Stimulated activated CD4-positive, alpha-beta T cell treated with anti-CD3 and anti-CD28 coated beads, Interleukin-2, amount 100 ng/mL, for 4 hours (primary cell): Measurements from ENCODE around the gene TEX19.

Experiments
- DNase-seq: peaks from one replicate; pipeline ENCODE4 v3.0.0-alpha.2; 2020; ENCODE audit warnings: low read depth

Gene TEX19, protein sequence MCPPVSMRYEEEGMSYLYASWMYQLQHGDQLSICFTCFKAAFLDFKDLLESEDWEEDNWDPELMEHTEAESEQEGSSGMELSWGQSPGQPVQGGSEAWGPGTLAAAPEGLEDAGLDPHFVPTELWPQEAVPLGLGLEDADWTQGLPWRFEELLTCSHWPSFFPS

DNA sequence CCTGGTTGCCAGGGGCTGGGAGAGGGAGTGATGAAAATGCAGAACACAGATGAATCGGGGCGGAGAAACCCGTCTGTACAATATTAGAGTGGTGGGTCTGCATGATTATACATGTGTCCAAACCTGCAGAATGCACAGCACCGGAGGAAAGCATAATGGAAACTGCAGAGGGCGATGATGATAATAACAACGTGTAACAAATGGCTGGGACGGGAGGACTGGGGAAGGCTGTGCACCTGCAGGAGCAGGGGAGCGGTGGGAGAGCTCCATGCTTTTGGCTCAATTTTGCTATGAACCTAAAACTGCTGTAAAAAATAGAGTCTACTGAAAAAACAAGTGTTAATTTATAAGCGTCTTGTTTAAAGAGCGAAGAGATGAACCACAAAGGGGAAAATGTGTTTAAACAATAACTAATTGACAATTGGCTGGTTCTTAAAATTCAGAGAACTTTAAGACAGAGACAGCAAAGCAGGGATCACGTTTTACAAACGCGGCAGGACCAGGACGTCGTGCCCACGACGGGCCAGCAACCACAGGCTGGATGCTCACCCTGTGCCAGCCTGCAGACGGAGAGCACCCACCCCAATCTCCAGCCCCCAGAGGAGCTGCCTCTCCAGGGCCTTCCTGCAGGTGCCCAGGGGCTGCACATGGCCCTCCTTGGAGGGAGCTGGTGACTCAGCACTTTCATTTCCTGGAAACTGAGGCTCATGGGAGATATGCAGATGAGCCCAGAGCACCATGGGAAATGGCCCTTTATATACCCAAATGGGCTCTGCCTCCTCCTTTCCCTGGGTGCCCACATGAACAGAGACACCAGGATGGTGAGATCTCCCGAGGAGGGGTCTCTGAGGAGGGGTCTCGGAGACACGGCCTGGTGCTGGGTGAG lies at the start of gene TEX19:
TSS of gene TEX19 (plus strand) at position 783 of the 886 bp plus-strand sequence. CDS start 2,904 bp downstream, outside the sequence.
- peak; percentile 22 for DNase-seq

DNA sequence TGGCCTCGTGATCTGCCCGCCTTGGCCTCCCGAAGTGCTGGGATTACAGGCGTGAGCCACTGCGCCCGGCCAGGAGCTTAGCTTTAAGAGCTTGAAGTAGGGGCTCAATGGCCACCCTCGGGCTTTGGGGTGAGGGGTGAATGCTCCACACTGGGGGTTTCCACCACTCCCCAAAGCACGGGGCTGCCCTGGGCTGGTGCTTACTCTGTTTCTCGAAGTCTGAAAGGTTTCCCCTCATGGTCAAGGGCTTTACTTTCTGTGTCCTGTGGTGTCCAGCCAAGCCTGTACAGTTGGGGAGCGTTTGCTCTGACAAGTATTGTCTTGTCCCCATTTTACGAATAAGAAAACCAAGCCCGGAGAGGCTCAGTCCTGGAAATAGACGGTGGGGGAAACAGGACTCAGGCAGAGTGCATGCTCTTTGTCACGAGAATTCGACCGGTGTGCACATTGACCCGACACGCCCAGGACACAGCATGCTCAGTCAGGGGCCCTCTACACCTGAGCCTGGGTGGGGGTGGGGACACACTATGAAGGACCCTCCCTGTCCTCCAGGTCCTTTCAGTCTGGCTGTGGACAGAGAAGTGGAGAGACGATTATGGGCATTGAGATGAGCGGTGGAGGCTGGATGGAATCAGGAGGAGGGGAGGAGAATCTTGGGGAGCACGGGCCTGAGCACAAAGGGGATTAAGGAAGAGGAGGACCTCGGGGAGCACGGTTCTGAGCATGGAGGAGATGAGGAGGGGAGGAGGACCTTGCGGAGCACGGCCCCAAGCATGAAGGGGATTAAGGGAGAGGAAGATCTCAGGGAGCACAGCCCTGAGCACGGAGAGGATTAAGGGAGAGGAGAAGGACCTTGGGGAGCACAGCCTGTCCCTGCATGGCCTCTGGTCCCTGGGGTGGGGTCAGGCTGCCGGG lies 49.1 kb upstream of the TEX19 start:
- DNase-seq, result no peak

DNA sequence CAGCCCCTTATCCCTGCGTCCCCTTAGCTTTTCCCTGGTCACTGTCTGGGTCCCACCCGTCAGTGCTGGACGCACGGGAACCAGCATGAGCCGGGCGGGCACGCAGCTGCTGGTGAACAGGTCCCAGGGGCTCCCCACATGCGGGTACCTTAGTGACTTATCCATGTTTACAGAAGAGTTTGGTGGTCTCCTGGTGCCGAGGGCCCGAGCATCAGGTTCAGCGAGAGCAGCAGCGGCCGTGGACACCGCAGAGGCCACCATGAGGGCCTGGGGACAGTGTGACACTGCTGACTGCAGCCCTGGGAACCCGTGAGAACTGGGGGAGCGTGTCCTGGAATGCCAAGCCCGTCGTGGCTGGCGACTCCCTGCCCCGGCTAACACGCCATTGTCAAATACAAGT lies 48.2 kb upstream of the TEX19 start:
- no peak for DNase-seq

DNA sequence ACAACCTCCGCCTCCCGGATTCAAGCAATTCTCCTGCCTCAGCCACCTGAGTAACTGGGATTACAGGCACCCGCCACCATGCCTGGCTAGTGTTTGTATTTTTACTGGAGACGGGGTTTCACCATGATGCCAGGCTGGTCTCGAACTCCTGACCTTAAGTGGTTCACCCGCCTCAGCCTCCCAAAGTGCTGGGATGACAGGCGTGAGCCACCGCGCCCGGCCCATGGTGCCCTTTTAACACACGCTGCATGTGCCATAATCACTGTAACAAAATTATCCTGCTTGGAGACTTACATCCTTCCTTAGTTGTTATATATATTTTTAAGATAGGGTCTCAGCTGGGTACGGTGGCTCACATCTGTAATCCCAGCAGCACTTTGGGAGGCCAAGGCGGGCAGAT lies 47.1 kb upstream of the TEX19 start:
- DNase-seq, result no peak

DNA sequence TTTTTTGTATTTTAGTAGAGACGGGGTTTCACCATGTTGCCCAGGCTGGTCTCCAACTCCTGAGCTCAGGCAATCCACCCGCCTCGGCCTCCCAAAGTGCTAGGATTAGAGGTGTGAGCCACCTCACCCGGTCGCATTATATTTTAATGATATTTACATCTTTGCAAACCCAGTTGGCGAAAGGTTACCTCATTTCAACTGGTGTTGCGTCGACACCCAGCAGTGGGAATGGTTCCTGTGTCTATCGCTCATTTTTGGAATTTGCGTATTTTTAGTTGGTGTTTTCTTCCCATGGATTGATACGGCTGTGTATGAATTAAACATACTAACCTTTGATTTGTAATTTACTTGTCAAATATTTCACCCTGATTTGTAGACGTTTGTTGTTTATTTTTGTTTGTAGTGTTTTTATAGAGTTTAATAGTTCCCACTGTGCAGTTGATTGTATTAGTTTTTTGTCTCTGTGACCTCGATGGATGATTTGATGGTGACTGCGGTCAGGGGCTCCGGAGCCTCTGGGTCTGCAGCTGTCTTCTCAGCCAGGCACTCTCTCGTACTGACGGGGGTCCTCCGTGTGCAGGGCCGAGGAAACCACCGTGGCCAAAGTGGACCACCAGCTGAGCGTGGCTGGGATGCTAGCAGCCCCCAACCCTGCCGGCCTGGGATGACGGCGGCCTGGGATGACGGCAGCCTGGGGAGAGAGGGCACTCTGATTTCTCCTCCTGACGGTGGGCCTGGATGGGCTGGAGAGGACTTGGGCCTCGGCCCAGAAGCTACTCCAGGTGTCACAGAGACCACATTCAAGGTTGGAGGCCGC lies 45.6 kb upstream of the TEX19 start:
- DNase-seq, result no peak

DNA sequence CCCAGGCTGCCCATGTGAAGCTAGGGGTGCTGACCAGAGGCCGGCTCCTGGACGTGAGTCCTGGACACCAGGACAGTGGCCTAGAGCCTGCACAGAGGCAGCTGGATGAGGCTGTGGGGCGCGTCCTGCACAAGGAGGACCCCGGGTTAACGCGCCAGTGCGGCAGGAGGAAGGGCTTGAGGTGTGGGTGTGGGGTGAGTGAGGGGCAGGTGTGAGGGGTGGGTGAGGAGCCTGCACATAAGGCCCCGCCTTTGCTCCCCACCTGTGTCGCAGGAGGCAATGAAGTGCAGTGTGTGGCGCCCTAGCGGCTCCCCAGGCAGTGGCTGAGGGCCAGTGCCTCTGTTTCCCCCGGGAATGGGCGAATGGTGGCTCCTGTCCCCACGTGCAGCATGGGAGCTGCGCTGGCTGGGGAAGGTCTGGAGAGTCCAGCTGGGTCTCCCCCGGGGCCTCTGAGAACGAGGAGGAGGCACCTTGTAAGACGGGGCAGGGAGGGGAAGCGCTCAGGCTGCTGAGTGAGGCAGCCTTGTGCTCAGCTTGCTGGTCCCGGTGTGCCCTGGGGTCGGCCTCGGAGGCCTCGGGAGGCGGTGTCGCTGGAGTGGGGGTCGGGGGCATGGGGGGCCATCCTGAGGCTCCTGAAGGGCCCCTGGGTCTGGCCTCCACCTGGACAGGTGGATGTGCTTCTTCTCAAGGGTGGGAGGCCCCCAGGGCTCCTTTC lies 44.9 kb upstream of the TEX19 start:
- DNase-seq, result no peak

DNA sequence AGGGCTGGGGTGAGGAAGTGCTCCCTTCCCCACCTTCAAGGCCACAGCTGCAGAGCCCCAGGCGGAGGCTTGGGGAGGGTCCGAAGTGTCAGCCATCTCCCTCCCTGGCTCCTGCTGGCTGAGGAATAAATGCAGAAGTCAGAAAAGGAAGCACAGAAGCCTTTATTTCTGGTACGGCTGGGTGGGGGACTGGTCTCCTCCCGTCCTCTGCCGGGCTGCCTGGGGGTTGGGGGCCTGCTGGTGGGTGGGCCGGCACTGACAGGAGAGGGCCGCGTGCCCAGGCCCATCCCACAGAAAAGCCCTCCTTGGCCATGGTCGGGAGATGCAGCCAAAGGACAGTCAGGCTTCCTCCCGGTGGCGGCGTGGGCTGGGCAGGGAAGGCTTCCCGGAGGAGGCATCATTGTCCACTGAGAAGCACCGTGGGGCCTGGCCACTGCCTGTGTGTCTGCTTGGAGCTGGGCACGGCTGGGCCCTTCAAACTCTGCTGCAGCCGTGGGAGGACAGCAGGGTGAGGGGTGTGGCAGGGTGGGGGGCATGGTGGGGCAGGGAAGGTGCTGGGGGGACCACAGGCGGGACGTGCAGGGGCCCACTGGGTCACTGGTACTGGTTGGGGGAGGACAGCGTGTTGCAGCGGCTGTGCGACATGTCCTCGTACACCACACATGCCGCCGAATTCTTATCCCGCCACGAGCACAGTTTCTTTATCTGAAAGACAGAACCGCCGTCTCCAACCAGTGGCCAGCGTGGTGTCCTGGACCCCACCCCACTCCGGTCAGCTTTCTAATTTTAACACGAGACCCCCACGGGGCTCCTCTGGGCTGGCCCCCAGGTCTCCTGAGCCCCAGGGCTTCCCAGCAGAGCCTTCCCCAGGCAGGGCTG lies 44.1 kb upstream of the TEX19 start:
- DNase-seq, result no peak

DNA sequence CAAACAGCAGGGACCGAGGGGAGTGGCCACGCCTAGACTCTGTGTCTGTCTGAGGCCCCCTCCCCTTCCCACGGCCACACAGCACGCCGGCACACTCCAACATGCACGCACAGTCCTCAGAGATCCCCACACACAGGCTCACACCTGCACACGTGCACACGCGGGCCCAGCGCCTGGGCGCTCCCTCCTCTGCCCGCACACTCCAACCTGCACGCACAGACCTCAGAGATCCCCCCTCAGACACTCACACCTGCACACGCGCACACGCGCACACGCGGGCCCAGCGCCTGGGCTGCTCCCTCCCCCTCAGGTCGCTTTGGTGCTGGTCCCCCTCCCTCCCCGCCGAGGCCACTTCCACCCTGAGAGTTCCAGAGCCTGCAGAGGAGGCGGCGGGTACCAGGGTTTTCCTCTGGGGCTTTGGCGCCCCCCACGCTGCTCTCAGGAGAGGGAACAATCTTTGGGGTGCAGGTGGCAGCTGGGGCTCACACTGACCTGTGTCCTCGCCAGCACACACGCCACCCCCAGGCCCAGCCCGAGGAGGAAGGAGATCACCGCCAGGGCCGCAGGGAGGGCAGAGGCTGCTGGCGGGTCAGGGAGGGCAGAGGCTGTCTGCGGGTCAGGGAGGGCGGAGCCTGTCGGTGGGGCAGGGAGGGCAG lies 43.2 kb upstream of the TEX19 start:
- DNase-seq, result no peak

DNA sequence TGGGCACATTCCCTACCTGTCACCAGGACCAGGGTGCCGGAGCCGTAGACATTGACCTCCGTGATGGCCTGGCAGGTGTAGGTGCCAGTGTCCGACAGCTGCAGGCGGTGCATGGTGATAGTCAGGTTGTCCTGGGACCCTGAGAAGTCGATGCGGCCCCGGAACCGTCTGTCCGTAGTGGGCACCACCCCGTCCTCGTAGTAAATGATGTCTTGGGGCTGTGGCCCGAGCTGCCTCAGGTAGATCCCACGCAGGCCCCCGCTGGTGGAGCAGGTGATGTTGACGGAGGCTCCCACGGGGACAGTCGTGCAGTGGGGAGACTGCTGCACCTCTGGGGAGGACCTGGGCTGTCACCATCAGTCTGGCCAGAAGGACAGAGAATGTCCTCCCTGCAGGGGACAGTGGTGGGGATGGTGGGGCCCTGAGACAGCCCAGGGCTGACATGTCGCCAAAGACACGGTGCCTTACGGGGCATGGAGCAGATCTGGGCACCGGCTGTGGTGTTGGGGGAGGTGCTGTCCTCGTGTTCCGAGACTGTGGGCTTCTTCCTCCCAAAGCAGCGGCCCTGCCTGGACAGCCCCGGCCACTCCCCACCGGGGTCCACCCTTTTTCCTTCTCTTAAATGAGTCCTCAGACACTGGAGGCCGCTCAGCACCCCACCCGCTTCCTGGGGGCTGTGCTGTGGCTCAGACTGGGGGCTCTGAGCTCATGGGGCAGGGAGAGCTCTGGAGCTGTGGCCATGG lies 42.2 kb upstream of the TEX19 start:
- DNase-seq, result no peak

DNA sequence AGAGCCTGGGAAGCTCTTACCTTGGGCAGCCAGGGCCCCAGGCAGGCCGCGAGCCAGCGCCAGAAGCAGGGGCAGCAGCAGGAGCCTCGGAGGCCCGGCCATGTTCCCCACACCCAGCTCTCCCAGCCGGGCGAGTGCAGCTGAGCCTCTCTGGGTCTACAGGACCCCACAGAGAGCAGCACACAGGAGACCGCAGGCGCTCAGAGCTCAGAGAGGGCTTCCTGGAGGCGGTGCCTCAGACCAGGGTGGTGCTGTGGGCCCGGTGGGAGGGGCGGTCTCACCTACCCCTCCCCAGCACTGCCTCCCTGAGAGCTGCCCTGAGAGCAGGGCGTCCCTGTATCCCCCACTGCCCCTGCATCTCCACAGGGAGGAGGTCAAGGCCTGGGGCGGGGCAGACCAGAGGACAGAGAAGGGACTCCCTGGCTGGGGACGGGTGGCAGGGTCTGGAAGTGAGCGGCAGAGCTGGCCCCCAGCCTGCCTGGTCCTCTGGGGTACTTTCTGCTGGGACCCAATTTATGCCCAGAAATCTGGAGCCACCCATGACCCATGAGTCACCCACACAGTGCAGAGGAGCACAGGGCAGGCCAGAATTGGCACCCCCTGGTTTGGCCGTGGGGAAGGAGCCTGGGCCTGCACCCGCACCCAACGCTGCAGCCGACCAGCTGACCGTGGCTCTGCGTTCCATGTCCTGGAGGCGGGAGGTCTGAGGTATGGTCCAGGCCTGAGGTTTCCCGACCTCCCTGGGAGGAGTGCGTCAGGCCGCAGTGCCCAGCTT lies 41.5 kb upstream of the TEX19 start, which contains the start of gene CD7:
TSS of gene CD7 (minus strand) at position 215 of the 775 bp plus-strand sequence. CDS start at position 102, 113 bp downstream.
- DNase-seq, result peak; percentile 62

DNA sequence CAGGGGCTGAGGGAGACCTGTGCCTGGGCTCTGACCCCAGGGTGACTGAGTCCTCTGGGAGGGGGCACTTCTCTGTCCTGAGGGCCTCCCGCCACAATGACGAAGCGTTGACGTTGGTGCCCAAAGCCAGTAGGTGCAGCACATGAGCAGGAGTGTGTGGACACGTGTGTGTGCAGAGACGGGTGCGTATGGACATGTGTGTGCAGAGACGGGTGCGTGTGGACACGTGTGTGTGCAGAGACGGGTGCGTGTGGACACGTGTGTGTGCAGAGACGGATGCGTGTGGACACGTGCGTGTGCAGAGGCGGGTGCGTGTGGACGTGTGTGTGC lies 40.9 kb upstream of the TEX19 start:
- DNase-seq, result no peak

DNA sequence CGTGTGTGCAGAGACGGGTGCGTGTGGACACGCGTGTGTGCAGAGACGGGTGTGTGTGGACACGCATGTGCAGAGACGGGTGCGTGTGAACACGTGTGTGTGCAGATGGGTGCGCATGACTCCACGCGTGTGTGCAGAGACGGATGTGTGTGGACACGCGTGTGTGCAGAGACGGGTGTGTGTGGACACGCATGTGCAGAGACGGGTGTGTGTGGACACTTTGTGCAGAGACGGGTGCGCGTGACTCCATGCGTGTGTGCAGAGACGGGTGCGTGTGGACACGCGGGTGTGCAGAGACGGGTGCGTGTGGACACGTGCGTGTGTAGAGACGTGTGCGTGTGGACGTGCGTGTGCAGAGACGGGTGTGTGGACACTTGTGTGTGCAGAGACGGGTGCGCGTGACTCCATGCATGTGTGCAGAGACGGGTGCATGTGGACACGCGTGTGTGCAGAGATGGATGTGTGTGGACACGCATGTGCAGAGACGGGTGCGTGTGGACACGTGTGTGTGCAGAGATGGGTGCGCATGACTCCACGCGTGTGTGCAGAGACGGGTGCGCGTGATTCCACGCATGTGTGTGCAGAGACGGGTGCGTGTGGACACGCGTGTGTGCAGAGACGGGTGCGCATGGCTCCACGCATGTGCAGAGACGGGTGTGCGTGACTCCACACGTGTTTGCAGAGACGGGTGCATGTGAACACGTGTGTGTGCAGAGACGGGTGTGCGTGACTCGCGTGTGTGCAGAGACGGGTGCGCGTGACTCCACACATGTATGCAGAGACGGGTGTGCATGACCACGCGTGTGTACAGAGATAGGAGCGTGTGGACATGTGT lies 40.1 kb upstream of the TEX19 start:
- DNase-seq, result no peak

DNA sequence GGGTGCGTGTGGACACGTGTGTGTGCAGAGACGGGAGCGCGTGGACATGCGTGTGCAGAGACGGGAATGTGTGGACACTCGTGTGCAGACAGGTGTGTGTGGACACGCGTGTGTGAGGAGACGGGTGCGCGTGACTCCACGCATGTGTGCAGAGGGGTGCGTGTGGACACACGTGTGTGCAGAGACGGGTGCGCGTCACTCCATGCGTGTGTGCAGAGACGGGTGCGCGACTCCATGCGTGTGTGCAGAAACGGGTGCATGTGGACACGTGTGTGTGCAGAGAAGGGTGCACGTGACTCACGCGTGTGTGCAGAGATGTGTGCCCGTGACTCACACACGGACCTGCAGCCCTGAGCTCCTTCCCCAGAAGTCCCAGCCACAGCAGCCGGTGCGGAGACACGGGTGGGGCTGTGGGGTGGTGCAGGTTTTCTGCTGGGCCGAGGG lies 39.4 kb upstream of the TEX19 start:
- DNase-seq, result no peak

DNA sequence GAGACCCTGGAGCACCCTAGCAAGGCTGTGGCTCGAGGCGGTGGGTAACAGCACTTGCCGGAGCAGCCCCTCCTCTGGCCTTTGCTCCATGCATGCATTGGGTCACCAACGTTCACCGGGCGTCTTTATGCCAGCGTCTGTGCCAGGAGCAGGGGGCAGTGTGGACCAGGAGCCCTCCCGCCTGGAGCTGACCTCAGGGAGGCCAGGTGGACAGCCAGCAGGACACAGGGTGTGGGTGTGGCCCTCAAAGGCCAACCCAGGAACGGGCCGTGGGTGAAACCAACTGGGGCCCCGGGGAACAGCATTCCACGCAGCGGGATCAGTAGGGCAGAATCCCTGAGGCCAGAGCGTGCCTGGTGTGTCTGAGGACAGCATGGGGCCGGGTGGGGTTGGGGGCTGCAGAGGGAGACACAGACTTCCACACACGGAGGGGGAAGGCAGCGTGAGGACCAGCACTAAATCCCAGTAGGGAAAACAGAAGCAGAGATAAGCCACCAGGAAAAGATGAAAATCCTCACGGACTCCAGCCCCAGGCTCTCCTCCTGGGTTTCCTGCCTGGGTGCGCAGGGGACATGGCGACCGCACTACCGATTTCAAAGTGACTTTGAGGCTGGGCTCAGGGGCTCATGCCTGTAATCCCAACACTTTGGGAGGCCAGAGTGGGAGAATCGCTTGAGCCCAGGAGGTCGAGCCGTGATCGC lies 38.8 kb upstream of the TEX19 start:
- no peak for DNase-seq

DNA sequence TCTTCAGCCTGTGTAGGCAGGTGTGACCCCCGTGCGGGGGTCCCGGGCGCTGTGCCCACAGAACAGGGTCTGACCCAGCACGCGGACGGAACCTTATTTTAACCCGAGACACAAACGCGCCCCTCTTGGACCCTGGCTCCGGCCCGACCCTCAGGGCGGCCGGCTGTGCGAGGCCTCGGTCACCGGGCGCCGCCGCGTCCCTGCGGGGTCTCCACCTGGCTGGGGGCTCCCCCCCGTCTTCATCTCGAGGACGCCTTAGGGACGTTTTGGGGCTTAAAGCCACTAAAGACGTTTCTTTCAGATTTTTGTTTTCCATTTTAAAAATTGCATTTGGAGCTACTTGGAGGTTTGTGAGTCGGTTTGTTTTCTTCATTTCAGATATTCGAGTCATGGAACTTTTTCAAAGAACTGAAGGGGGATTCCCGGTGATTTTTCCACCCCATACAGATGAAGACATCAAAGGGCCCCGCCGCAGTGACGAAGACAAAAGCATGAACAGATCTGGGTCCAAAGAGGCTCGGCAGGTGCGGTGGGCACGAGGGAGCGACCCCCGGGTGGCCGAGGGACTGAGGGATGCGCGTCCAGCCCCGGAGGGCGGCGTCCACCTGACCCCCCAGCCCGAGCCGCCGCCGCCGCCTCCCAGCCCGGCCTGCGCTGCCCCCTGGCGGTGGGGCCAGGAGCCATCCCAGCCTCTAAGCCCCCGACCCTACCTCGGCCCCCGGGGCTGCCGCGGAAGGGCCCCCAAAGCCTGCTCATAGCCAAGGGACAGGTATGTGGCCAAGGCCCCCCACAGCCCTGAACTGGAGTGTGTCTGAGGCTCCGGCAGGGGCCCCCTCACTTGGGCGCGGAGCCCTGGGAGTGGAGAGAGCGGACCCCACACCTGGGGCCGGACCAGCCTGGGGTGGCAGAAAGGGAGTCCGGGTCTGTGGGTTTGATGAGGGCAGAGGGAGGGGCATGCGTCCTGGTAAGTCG lies 37.8 kb upstream of the TEX19 start:
- DNase-seq, result peak; percentile 85
